GM12878 (cell line): ENCODE measurements around the gene TRPT1. TPM values are rescaled to one million over a fixed set of nuclear protein-coding genes. Genes with fewer than 3 reads are reported as not detected.

Experiments used
- ATAC-seq: fragments of 200-7000 bp; cut with Tn5 transposase; 3 replicates; pipeline ENCODE4 v1.9.1; 2020; ENCODE audit warnings: mild to moderate bottlenecking, moderate library complexity
- BruUV-seq: library from RNA; stranded (reverse); fragments of 400-500 nt; replicated peaks from 2 replicates; lab custom pipeline; 2021; lab: Mats Ljungman, UMichigan
- CTCF ChIA-PET: fragments of 300-600 bp; sonication (Branson Sonifier 250); formaldehyde crosslinking; extraction: SDS; loops from one replicate; lab custom pipeline; 2021; ENCODE audit warnings: inconsistent platforms; lab: Yijun Ruan, JAX
- POLR2A ChIA-PET: fragments of 350-600 bp; formaldehyde crosslinking; extraction: SDS; loops from one replicate; lab custom pipeline; 2021; ENCODE audit warnings: inconsistent platforms; lab: Charles Lee
- RAD21 ChIA-PET: fragments of 300-600 bp; sonication (Branson Sonifier 250); formaldehyde crosslinking; loops from one replicate; lab custom pipeline; 2023; ENCODE audit warnings: antibody characterized with exemption; ENCODE audit not compliant: unreplicated experiment; lab: Charles Lee
- SMC1A ChIA-PET: fragments of 300-600 bp; sonication (Branson Sonifier 250); formaldehyde crosslinking; loops from one replicate; lab custom pipeline; 2023; ENCODE audit not compliant: unreplicated experiment, uncharacterized antibody; lab: Charles Lee
- DNase-seq: peaks from one replicate; pipeline ENCODE4 v3.0.0-alpha.2; 2011; ENCODE audit warnings: low read depth, low spot score
- FAIRE-seq: peaks from 3 replicates; lab custom pipeline; 2011; peaks lifted over from hg19 to GRCh38; lab: Jason Lieb, UNC
- H2AFZ ChIP-seq: 2 replicates; pipeline ENCODE4 v1.6.0; 2011; ENCODE audit warnings: low read depth, low read length, control low read depth; ENCODE audit not compliant: control insufficient read depth
- H3K27ac ChIP-seq: 2 replicates; pipeline ENCODE4 v1.5.1; 2011; ENCODE audit warnings: control low read depth; ENCODE audit not compliant: control insufficient read depth, insufficient read depth
- H3K27me3 ChIP-seq, 2 experiments: replicated peaks in 1 of 2; 2 replicates each; pipeline versions ENCODE4 v1.6.0 to v1.6.1; 2011; ENCODE audit warnings: low read length in 1 of 2; ENCODE audit not compliant: control insufficient read depth in 2 of 2, insufficient read depth in 2 of 2
- H3K36me3 ChIP-seq, 2 experiments: 2 replicates each; pipeline ENCODE4 v1.5.1; 2011; ENCODE audit warnings: low read length in 1 of 2; ENCODE audit not compliant: control insufficient read depth in 2 of 2, insufficient read depth in 2 of 2
- H3K4me1 ChIP-seq: 2 replicates; pipeline ENCODE4 v1.6.1; 2011; ENCODE audit warnings: mild to moderate bottlenecking, low read length, moderate library complexity, mixed read lengths; ENCODE audit not compliant: control insufficient read depth, insufficient read depth
- H3K4me2 ChIP-seq: 2 replicates; pipeline ENCODE4 v1.6.0; 2011; ENCODE audit warnings: control low read depth; ENCODE audit not compliant: control insufficient read depth, insufficient read depth
- H3K4me3 ChIP-seq: fragments of 200-600 bp; sonication (generic); 2 replicates; pipeline ENCODE4 v1.5.1; 2016
- H3K79me2 ChIP-seq: 2 replicates; pipeline ENCODE4 v1.6.0; 2011; ENCODE audit warnings: low read length; ENCODE audit not compliant: control insufficient read depth, insufficient read depth
- H3K9ac ChIP-seq: 2 replicates; pipeline ENCODE4 v1.8.0; 2011; ENCODE audit warnings: low read length, control low read depth, mixed read lengths; ENCODE audit not compliant: control insufficient read depth, insufficient read depth
- H3K9me3 ChIP-seq: replicated peaks from 3 replicates; pipeline ENCODE4 v1.5.1; 2011; ENCODE audit warnings: mild to moderate bottlenecking, low read length; ENCODE audit not compliant: control insufficient read depth, insufficient read depth
- H4K20me1 ChIP-seq: 2 replicates; pipeline ENCODE4 v1.6.0; 2011; ENCODE audit not compliant: control insufficient read depth, insufficient read depth
- BHLHE40 ChIP-seq, 2 experiments: fragments of 450-650 bp in 1 of 2; IDR thresholded peaks; 2 replicates each; pipeline ENCODE4 v1.6.1; 2011 to 2017; ENCODE audit warnings: low read depth in 2 of 2, borderline replicate concordance in 1 of 2, improper control_type of control experiment in 1 of 2, low read length in 1 of 2, mild to moderate bottlenecking in 1 of 2
- CBX5 ChIP-seq: sonication (generic); IDR thresholded peaks from 2 replicates; pipeline ENCODE4 v1.6.1; 2016; ENCODE audit warnings: low read depth, moderate library complexity, mild to moderate bottlenecking, inconsistent platforms
- DPF2 ChIP-seq: fragments of 450-650 bp; IDR thresholded peaks from 2 replicates; pipeline ENCODE4 v1.6.1; 2017; ENCODE audit warnings: mild to moderate bottlenecking
- ETV6 ChIP-seq, 2 experiments: fragments of 450-650 bp in 1 of 2; IDR thresholded peaks in 1 of 2; conservative IDR thresholded peaks in 1 of 2; 2 replicates each; pipeline ENCODE4 v1.6.1; 2014; ENCODE audit warnings: antibody characterized with exemption in 1 of 2, borderline replicate concordance in 1 of 2, low read depth in 1 of 2, mild to moderate bottlenecking in 1 of 2, moderate library complexity in 1 of 2
- FOS ChIP-seq: IDR thresholded peaks from 3 replicates; pipeline ENCODE4 v1.6.1; 2011; ENCODE audit warnings: borderline replicate concordance; ENCODE audit not compliant: insufficient read length; ENCODE audit errors: extremely low read depth
- LARP7 ChIP-seq: fragments of 450-650 bp; IDR thresholded peaks from 2 replicates; pipeline ENCODE4 v1.6.1; 2017; ENCODE audit warnings: mild to moderate bottlenecking
- MEF2A ChIP-seq: IDR thresholded peaks from 2 replicates; pipeline ENCODE4 v1.6.1; 2011; ENCODE audit warnings: low read depth, mild to moderate bottlenecking, low read length, moderate library complexity; ENCODE audit not compliant: insufficient read depth
- MLLT1 ChIP-seq: fragments of 450-650 bp; IDR thresholded peaks from 2 replicates; pipeline ENCODE4 v1.6.1; 2016; ENCODE audit warnings: mild to moderate bottlenecking
- MXI1 ChIP-seq: fragments of 150-350 bp; IDR thresholded peaks from 2 replicates; pipeline ENCODE4 v1.6.1; 2011; ENCODE audit warnings: low read depth, mild to moderate bottlenecking, inconsistent platforms, low read length, improper control_type of control experiment
- MYB ChIP-seq: fragments of 150-350 bp; IDR thresholded peaks from 2 replicates; pipeline ENCODE4 v1.6.1; 2014; ENCODE audit warnings: mild to moderate bottlenecking, low read depth, low read length, borderline replicate concordance
- NBN ChIP-seq: fragments of 450-650 bp; IDR thresholded peaks from 2 replicates; pipeline ENCODE4 v1.6.1; 2016
- NFYA ChIP-seq: IDR thresholded peaks from 2 replicates; pipeline ENCODE4 v1.6.1; 2011; ENCODE audit warnings: low read depth, mild to moderate bottlenecking, low read length, improper control_type of control experiment, borderline replicate concordance
- NR2C1 ChIP-seq: fragments of 450-650 bp; IDR thresholded peaks from 2 replicates; pipeline ENCODE4 v1.6.1; 2017; ENCODE audit warnings: antibody characterized with exemption, mild to moderate bottlenecking, moderate library complexity
- NR2F1 ChIP-seq: fragments of 450-650 bp; conservative IDR thresholded peaks from 2 replicates; pipeline ENCODE4 v1.6.1; 2017; ENCODE audit warnings: mild to moderate bottlenecking
- POLR2AphosphoS2 ChIP-seq: IDR thresholded peaks from 2 replicates; pipeline ENCODE4 v1.6.1; 2011; ENCODE audit warnings: low read depth, mild to moderate bottlenecking, low read length, improper control_type of control experiment, moderate library complexity
- SMAD5 ChIP-seq: IDR thresholded peaks from 2 replicates; pipeline ENCODE4 v1.6.1; 2016; ENCODE audit warnings: antibody characterized with exemption, low read depth
- SMC3 ChIP-seq: IDR thresholded peaks from 2 replicates; pipeline ENCODE4 v1.6.1; 2011; ENCODE audit warnings: low read length, improper control_type of control experiment, borderline replicate concordance
- WGBS: methylation state at CpG from one replicate; pipeline ENCODE4 v1.1.6; 2016; ENCODE audit warnings: low lambda C conversion rate; ENCODE audit not compliant: insufficient replicate concordance, insufficient coverage; ENCODE audit errors: missing lambda C conversion rate; 5-methylcytosine and 5-hydroxymethylcytosine counted together
- in situ Hi-C: fragments of 300-500 bp; cut with MboI; formaldehyde crosslinking; loops from 9 replicates; pipeline ENCODE4 v1.14.3; 2018; ENCODE audit warnings: mixed read lengths
- intact Hi-C: fragments of 100-400 bp; cut with micrococcal nuclease; formaldehyde crosslinking; loops from one replicate; pipeline ENCODE4 v1.14.2; 2022; ENCODE audit not compliant: unreplicated experiment
- polyA plus RNA-seq, 11 experiments: library from polyadenylated mRNA; depleted of rRNA in 4 of 11; unstranded in 6 of 11; stranded (reverse) in 5 of 11; fragments of >200 nt; fragmentation: Nextera tagmentation in 4 of 11; fragmentation: Illumina TruSeq in 1 of 11; extraction: Ambion mirVana in 4 of 11; extraction: Trizol in 1 of 11; gene quantifications; 1 replicate in 1 of 11; 2 replicates in 10 of 11; pipeline versions ENCODE4 v1.2.1 to v1.2.3, GENCODE V29; 2011 to 2016; ENCODE audit warnings: inconsistent platforms in 2 of 11, missing spikeins in 2 of 11, low read depth in 1 of 11
- total RNA-seq, 4 experiments: library from RNA; depleted of rRNA in 3 of 4; stranded (reverse); fragments of >200 nt in 3 of 4; fragmentation: Illumina TruSeq in 1 of 4; extraction: Trizol in 1 of 4; gene quantifications; 2 replicates each; pipeline versions ENCODE4 v1.2.1 to v1.2.3, GENCODE V29; 2013 to 2021
- TF ChIP-seq, protein P1 (sequence below): IDR thresholded peaks from 2 replicates; pipeline ENCODE4 v1.6.1; 2012; ENCODE audit warnings: mild to moderate bottlenecking, low read depth, low read length

TRPT1 gene
- total and polyA plus RNA-seq, 10 of the 15 experiments (the other 5 are each of a cell fraction or from before 2014, with no cell fraction given): 7.1 to 63.0 (median 31.4) TPM

- H3K9me3 ChIP-seq: no peaks in the 10 kb centered on the region
- peaks cover 38% of the 10 kb centered on the region for H3K79me2 ChIP-seq
- FAIRE-seq (no peak), DNase-seq (no peak), ATAC-seq (no peak)
- BruUV-seq: no TSS peak
- H4K20me1 ChIP-seq: no peaks in the 10 kb centered on the region
- 0 out of 2 replicates have a peak overlapping the region, but pooled peaks have one; percentile 3 for H2AFZ ChIP-seq
- ChIA-PET SMC1A (interaction anchor here (1.0 to 2.0 kb wide), 4 partner anchors 11 to 42 kb away, joined by 3 to 7 read pairs (median 4); partner anchors contain the start of gene FERMT3), CTCF (interaction anchor here (0.7 to 6.2 kb wide), 9 partner anchors 19 to 86 kb away, joined by 3 to 66 read pairs (median 5); partner anchors contain the start of genes CATSPERZ, FERMT3, NUDT22 and TRPT1), POLR2A (interaction anchor here (0.5 to 7.4 kb wide), 11 partner anchors 10 to 80 kb away, joined by 3 to 82 read pairs (median 6); partner anchors contain the start of genes BAD, DNAJC4, ESRRA and FERMT3), RAD21 (interaction anchor here (0.6 to 8.6 kb wide), 6 partner anchors 9 to 109 kb away, joined by 3 to 104 read pairs (median 3); partner anchors contain the start of genes FERMT3 and VEGFB)
- H3K4me2 ChIP-seq: peak overlapping the region; percentile 80
- peaks cover 14% of the 10 kb centered on the region for H3K4me1 ChIP-seq
- intact Hi-C loops: no loop called here
- under 1% methylated on average over 46 of the region's 46 CpGs for WGBS
- H3K27me3 ChIP-seq: no peaks in the 10 kb centered on the region
- in situ Hi-C loops: loop anchor here (25.0 kb wide), 1 partner anchor 1616 kb away; the partner anchor contains the start of genes CFL1, EFEMP2 and MUS81
- H3K4me3 ChIP-seq: peak overlapping the region; percentile 91
- peaks cover 0 to 10% of the 10 kb centered on the region in 2 experiments; a peak in 2 of 4 replicates for H3K36me3 ChIP-seq
- peak overlapping the region; percentile 92 for H3K9ac ChIP-seq
- H3K27ac ChIP-seq: peak overlapping the region; percentile 90
- no peak for TF ChIP-seq BHLHE40 (IDR thresholded peaks at IDR 0.05; ENCODE audit: borderline replicate concordance in 1 of 2, low read depth in 2 of 2, low read length in 1 of 2)
- no peak for TF ChIP-seq MEF2A
- TF ChIP-seq, protein P1, sequence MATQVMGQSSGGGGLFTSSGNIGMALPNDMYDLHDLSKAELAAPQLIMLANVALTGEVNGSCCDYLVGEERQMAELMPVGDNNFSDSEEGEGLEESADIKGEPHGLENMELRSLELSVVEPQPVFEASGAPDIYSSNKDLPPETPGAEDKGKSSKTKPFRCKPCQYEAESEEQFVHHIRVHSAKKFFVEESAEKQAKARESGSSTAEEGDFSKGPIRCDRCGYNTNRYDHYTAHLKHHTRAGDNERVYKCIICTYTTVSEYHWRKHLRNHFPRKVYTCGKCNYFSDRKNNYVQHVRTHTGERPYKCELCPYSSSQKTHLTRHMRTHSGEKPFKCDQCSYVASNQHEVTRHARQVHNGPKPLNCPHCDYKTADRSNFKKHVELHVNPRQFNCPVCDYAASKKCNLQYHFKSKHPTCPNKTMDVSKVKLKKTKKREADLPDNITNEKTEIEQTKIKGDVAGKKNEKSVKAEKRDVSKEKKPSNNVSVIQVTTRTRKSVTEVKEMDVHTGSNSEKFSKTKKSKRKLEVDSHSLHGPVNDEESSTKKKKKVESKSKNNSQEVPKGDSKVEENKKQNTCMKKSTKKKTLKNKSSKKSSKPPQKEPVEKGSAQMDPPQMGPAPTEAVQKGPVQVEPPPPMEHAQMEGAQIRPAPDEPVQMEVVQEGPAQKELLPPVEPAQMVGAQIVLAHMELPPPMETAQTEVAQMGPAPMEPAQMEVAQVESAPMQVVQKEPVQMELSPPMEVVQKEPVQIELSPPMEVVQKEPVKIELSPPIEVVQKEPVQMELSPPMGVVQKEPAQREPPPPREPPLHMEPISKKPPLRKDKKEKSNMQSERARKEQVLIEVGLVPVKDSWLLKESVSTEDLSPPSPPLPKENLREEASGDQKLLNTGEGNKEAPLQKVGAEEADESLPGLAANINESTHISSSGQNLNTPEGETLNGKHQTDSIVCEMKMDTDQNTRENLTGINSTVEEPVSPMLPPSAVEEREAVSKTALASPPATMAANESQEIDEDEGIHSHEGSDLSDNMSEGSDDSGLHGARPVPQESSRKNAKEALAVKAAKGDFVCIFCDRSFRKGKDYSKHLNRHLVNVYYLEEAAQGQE: no peak
- no peak for TF ChIP-seq POLR2AphosphoS2
- 0 out of 2 replicates have a peak, but pooled peaks have one; percentile 57 for TF ChIP-seq NR2F1
- TF ChIP-seq FOS: no peak
- TF ChIP-seq MXI1: peak; percentile 12; the same call in 1 of the 2 replicates
- no peak for TF ChIP-seq NFYA
- no peak for TF ChIP-seq NR2C1
- TF ChIP-seq DPF2: 0 out of 2 replicates have a peak, but pooled peaks have one; percentile 8
- no peak for TF ChIP-seq NBN
- no peak for TF ChIP-seq MLLT1
- no peak for TF ChIP-seq MYB
- TF ChIP-seq ETV6 (conservative IDR thresholded peaks at IDR 0.05 in 1 of 2, IDR thresholded peaks at IDR 0.05 in 1 of 2; ENCODE audit: borderline replicate concordance in 1 of 2, low read depth in 1 of 2): no peak
- TF ChIP-seq CBX5: no peak
- no peak for TF ChIP-seq SMC3
- TF ChIP-seq LARP7: peak; percentile 61; the same call in 1 of the 2 replicates
- 0 out of 2 replicates have a peak, but pooled peaks have one; percentile 53 for TF ChIP-seq SMAD5
Measured at GRCh38 chr11:64245797-64246620, 20.0 kb upstream of the TRPT1 start.
